Measurements from ENCODE around the gene POMGNT1. TPM values are rescaled to one million over a fixed set of nuclear protein-coding genes. Genes with fewer than 3 reads are reported as not detected.

Gene POMGNT1
- total RNA-seq, 2 donors from 2014 or later = 29.0 to 50.7 TPM

DNA sequence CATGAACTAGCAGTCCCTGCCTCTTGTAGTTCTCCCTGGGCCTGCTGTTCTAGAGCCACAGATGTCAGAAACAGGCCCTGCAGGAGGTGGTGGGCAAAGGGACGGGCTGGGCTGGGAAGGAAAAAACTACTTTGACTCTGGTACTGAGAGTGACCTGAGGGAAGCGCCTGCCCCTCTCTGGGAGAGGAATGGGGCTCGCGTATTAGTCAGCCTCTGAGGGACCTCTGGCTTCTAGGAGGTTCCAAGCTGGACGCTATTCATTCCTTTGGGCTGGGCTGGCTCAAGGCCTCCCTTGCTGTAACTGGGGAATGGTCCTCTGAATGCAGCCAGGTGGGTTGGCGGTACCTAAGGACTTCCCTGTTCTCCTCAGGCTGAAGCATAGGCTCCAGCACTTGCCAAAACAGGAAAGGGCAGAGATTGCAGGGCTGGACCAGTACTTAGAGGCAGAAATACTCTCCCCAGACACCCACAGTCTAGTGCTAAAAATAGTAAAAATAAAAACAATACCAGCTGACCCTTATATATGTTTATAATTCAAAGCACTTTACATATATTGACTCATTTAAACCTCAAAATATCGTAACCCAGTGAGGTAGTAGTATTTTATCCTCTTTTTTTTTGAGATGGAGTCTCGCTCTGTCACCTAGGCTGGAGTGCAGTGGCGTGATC, 7.1 kb downstream of the POMGNT1 start:
- H3K36me3 Mint-ChIP-seq = no peaks in the 10 kb centered on the region
- ATAC-seq (no peak), DNase-seq (ENCODE audit: low spot score in 2 of 2) (no peak)

DNA sequence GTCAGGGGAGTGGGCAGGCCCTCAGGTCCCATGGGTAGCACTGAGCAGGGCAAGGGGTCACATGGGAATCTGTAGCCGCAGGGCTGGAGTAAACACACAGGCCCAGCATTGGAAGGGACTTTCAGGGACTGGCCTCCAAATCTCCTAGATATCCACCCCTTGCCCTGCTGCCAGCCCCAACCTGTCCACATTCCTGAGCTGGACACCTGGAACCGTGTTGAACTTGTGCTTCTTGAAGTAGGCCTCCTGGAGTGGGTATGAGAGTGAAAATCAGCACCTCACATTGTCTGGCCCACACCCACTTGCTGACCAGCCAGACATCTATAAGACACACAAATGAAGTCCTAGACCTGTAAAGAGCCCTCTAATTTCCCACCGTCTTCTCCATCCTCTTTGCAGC, 7.7 kb downstream of the POMGNT1 start:
- no peaks in the 10 kb centered on the region for H3K9me3 Mint-ChIP-seq

More for the DNA sequence above, 7.1 kb downstream of the POMGNT1 start:
- Mint-ChIP-seq H3K27ac (no peak overlapping the region), H3K9me3 (no peaks in the 10 kb centered on the region)

DNA sequence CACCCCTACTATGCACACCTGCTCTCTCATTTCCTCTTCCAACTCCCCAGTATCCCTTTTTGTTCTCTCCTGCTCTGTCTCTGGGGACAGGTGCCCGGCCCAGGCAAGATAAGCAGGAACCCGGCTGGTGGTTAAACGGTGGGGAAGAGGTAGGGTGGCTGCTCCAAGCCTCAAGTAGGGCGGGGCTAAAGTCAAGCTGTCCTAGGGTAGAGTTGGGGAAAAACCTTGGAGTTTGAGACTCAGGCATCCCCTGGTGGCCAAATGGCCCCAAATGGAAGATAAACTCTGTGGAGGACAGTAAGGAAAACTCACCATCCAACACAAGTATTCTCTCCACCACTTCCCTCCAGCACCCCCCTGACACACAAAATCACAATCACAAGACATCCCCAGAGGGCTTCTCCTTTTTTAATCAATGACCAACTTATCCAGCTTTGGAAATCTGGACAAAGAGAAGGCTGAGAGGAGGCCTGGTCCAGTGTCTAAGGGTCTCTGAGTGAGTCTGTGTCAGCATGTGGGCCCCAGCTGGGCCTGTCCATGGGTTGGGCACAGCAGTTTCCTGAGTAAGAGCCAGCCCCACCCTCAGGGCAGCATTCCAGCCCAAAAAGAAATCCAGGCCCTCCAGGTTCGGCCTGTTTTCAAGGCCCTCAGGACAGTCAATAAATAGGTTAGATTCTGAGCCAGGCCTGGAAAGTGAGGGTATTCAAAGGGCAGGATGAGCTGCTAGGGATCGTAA, 9.8 kb downstream of the POMGNT1 start:
- ATAC-seq = no peak
- Mint-ChIP-seq H3K36me3 (no peaks in the 10 kb centered on the region), H3K9me3 (no peaks in the 10 kb centered on the region), H3K27ac (peak overlapping the region; percentile 51 to 57)
- no peak for DNase-seq (ENCODE audit: low spot score in 2 of 2)

More for the DNA sequence above, 7.7 kb downstream of the POMGNT1 start:
- ATAC-seq = no peak
- no peaks in the 10 kb centered on the region for H3K36me3 Mint-ChIP-seq
- DNase-seq (ENCODE audit: low spot score in 2 of 2) = no peak
- H3K27ac Mint-ChIP-seq = no peak overlapping the region

DNA sequence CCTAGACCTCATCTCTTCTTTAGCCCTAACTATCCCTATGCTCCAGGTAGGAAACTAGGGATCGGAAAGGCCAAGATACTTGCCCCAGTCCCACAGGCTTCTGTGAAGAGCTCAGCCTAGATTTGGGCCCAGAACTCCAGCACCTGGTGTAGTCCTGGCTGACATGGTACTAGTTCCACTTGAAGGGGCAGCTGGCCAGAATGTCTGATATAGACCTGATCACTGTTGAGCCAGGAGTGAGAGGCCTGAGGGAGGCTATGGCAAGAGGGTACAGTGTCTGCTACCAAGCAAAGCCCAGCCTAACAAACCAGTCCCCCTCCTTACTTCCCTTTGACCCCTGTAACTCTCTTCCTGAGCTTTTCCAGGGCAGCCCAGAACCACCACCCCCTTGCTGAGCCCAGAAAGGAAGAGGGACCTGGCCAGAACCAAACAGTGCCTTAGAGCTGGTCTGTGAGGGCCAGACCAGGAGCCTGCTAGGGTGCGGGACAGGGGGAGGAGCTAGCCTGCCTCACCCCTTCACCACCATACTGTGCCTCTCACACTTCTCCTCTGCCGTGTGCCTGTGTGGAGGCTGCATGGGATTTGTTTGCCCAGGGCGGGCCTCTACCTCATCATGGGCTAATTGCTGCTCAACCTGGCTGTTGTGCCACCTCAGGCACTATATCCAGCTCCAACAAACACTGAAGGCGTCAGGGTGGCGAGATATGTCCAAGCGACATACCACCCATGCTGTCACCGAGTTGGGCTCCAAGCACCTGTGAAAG, 10.9 kb downstream of the POMGNT1 start:
- Mint-ChIP-seq H3K9me3 (no peaks in the 10 kb centered on the region), H3K27ac (peak overlapping the region; percentile 57 to 65), H3K36me3 (no peaks in the 10 kb centered on the region)
- DNase-seq (ENCODE audit: low spot score in 2 of 2) = no peak
- no peak for ATAC-seq

GRCh38 chr1:46186076-46186475, 12.2 kb downstream of the POMGNT1 start:
- no peak for ATAC-seq

GRCh38 chr1:46184920-46185658, 13.1 kb downstream of the POMGNT1 start:
- Mint-ChIP-seq H3K27ac (peak overlapping the region; percentile 66 to 77), H3K9me3 (no peaks in the 10 kb centered on the region), H3K36me3 (no peaks in the 10 kb centered on the region)
- ATAC-seq (peak; percentile 85 to 90), DNase-seq (ENCODE audit: low spot score in 2 of 2) (peak; percentile 33 to 75)

More at GRCh38 chr1:46186076-46186475, 12.2 kb downstream of the POMGNT1 start:
- no peak overlapping the region for H3K27ac Mint-ChIP-seq
- no peaks in the 10 kb centered on the region for H3K9me3 Mint-ChIP-seq
- no peak for DNase-seq (ENCODE audit: low spot score in 2 of 2)
- H3K36me3 Mint-ChIP-seq = no peaks in the 10 kb centered on the region

DNA sequence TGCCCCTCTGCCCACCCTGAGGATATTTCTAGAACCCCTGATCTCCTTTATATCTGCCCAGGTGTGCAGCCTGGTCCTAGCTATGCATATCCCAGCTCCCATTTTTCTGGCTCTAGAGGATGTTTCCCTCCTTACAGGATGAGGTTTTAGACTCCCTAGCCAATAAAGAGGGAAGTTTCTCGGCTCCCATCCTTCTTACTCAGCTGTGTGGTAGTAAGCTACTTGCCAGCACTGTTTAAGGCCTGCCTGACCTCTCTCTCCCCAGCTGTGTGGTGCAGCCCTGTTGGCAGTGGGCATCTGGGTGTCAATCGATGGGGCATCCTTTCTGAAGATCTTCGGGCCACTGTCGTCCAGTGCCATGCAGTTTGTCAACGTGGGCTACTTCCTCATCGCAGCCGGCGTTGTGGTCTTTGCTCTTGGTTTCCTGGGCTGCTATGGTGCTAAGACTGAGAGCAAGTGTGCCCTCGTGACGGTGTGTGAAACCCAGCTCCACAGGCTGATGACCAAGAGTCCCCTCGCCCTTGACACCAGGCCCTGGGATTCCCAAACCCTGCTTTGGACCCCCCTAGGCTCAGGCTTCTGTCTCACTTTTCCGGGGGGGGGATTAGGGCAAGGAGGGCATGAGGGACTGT, 14.2 kb downstream of the POMGNT1 start:
- no peak for DNase-seq (ENCODE audit: low spot score in 2 of 2)
- no peaks in the 10 kb centered on the region for H3K9me3 Mint-ChIP-seq
- ATAC-seq = no peak
- H3K36me3 Mint-ChIP-seq = no peaks in the 10 kb centered on the region
- peak overlapping the region in 1 of 2 donors; percentile 77 for H3K27ac Mint-ChIP-seq

DNA sequence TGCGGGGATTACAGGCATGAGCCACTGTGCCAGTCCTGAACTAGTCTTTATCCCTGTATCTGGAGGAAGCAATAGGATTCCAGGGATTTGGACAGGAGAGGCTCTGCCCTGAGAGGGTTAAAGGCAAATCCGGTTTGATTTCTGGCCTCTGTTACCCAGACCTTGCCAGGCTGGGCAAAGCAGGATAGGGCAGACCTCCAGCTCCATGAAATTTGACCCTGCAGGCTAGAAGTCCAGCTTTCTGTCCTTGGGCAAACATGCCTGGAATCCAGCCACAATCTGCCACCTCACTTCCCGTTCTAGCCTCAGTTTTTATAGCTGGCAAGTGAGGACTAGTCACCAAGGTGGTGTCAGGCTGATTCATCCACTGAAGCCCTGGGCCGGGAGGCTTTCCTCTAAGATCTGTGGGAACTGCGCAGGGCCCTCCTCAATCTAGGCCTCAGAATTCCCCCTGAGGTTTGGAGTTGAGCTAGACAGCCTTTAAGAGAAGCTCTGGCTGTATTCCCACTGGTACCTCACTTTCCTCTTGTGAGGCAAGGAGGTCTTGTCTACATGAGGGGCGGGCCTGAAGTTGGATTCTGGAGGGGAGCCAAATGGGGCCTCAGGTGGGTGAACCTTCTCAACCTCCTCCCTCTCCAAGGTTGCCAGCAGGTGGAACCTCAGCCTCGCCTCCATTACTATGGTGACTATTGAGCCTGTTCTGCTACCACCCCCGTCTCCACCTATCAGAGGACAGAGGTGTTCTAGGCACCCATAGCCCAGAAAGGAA, 15.0 kb downstream of the POMGNT1 start:
- H3K9me3 Mint-ChIP-seq = no peaks in the 10 kb centered on the region
- DNase-seq (ENCODE audit: low spot score in 2 of 2) = no peak
- ATAC-seq = no peak
- H3K36me3 Mint-ChIP-seq = no peaks in the 10 kb centered on the region
- H3K27ac Mint-ChIP-seq = no peak overlapping the region

DNA sequence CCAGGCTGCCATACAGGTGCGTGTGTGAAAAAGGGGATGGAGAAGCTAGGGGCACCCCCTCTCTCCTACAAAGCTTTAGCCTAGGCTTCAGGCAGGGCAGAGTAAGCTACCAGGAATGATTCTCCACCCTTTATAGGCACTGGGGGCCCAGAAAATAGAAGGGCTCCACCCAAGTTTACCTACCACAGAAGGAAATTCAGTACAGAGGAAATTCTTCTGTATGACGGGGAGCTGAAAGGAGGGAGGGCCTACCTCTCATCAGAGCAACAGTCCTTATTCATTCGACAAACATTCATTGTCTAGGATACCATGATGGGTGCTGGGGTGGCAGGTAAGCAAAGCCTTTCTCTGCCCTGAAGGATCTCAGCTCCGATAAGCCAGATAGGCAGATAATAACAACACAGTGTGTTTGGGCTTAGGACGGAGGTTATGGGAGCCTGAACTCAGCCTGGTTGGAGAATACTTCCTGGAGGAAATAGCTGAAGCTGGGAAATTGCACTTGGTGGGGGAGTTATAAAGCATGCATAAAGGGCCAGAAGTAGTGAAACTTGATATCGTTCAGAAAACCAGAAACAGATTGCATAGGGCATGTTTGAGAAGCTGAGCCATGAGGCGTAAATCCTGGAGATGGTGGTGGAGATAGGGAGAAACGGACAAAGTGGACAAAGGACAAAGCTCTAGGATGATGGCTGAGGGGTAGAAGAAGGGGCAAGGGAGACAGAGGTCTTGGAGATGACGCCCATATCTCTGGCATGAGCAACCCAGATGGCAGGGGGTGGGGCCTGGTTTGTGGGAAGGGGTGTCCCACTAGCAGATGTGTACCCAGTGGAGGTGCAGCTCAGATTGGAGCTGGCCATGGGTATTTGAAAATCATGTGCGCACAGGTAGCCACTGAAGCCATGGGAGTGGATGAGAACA, 16.6 kb downstream of the POMGNT1 start:
- DNase-seq (ENCODE audit: low spot score in 2 of 2) (no peak), ATAC-seq (no peak)
- Mint-ChIP-seq H3K36me3 (no peaks in the 10 kb centered on the region), H3K27ac (no peak overlapping the region), H3K9me3 (no peaks in the 10 kb centered on the region)

DNA sequence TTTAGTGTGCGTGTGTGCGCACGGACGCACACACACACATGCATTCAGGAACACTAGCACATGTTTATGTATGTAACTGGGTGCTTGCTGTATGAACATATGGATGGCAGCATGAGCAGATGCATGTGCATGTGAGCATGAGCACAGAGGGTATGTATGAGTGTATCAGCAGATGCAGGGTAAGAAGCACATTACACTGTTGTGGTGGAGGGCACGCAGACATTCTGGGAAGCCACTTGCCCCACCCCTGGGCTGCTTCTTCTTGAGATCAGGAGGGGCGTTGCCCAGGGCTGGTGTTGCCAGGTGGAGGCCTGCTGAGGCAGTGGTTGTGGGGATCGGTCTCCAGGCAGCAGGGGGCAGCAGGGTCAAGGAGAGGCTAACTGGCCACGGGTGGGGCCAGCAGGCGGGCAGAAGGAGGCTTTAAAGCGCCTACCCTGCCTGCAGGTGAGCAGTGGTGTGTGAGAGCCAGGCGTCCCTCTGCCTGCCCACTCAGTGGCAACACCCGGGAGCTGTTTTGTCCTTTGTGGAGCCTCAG, 18.1 kb downstream of the POMGNT1 start:
- ATAC-seq (peak in 1 of 2 donors; percentile 10), DNase-seq (ENCODE audit: low spot score in 2 of 2) (no peak)
- Mint-ChIP-seq H3K36me3 (no peaks in the 10 kb centered on the region), H3K27ac (no peak overlapping the region), H3K9me3 (no peaks in the 10 kb centered on the region)

DNA sequence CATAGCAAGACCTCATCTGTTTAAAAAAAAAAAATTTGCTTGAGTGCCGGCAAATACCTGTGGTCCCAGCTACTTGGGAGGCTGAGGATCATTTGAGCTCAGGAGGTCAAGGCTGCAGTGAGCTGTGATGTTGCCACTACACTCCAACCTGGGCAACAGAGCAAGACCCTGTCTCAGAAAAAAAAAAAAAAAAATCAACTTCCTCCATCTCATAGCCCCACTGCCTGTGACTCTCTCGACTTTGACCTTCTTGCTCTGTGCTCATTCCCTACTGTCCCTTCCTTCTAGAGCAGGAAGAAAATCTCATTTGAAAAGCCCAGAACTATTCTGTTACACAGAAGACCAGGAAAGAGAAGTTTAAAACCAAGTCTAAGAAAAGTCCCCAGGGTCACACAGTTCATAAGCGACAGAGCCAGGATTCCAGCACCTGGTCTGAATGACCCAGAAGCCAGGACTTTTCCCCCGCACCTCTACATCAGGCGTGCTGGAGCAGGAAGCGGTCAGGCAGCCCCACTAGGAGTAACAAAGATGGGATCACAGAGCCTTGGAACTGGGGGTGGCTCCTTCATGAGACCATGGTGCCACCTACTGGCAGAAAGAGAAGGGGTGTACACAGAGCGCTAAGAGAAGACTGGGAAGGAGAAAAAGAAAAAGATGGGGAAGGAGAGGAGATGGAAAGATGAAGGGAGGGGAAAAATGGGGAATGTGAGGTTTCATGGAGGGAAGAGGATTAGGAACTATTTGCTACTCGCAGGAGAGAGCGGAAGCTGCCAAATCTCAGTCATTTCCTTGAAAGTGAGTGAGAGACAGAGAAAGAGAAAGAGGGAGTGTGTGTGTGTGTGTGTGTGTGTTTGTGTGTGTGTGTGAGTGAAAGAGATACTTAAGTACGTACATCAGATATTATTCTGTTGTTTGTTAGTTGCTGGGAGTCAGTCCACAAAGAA, 18.8 kb downstream of the POMGNT1 start:
- DNase-seq (ENCODE audit: low spot score in 2 of 2) = peak in 1 of 2 donors; percentile 71
- ATAC-seq = peak; percentile 83 to 89
- Mint-ChIP-seq H3K27ac (no peak overlapping the region), H3K36me3 (no peaks in the 10 kb centered on the region), H3K9me3 (no peaks in the 10 kb centered on the region)

GRCh38 chr1:46176211-46176865, 21.9 kb downstream of the POMGNT1 start, which contains the start of gene P3R3URF:
Gene P3R3URF (minus strand): TSS chr1:46176488. CDS start chr1:46176471, 17 bp downstream.
- Mint-ChIP-seq H3K36me3 (no peaks in the 10 kb centered on the region), H3K27ac (no peak within 1 kb of the TSS), H3K9me3 (no peaks in the 10 kb centered on the region)
- ATAC-seq = no peak
- no peak for DNase-seq (ENCODE audit: low spot score in 2 of 2)

- no peak for DNase-seq (ENCODE audit: low spot score in 2 of 2)
- Mint-ChIP-seq H3K36me3 (no peaks in the 10 kb centered on the region), H3K9me3 (no peaks in the 10 kb centered on the region), H3K27ac (no peak overlapping the region)
- ATAC-seq = peak in 1 of 2 donors; percentile 63
Measured at GRCh38 chr1:46175243-46175642, 23.0 kb downstream of the POMGNT1 start.

Data from activated naive CD4-positive, alpha-beta T cell treated with anti-CD3 and anti-CD28 coated beads, Interleukin-2, amount 50 U/mL, for 72 hours (primary cell).